GM19395 (cell line): ENCODE data around the gene NCKAP1.
"Not testable (repeated sequence)": the region's sequence is repeated elsewhere in the genome, so short reads cannot be mapped to it uniquely, and the experiment has no call there.

Source experiments
- ATAC-seq: cut with Tn5 transposase; IDR thresholded peaks from one replicate; pipeline ENCODE4 v1.9.1; 2021; ENCODE audit warnings: mild to moderate bottlenecking, moderate library complexity; ENCODE audit not compliant: unreplicated experiment

Gene NCKAP1

DNA sequence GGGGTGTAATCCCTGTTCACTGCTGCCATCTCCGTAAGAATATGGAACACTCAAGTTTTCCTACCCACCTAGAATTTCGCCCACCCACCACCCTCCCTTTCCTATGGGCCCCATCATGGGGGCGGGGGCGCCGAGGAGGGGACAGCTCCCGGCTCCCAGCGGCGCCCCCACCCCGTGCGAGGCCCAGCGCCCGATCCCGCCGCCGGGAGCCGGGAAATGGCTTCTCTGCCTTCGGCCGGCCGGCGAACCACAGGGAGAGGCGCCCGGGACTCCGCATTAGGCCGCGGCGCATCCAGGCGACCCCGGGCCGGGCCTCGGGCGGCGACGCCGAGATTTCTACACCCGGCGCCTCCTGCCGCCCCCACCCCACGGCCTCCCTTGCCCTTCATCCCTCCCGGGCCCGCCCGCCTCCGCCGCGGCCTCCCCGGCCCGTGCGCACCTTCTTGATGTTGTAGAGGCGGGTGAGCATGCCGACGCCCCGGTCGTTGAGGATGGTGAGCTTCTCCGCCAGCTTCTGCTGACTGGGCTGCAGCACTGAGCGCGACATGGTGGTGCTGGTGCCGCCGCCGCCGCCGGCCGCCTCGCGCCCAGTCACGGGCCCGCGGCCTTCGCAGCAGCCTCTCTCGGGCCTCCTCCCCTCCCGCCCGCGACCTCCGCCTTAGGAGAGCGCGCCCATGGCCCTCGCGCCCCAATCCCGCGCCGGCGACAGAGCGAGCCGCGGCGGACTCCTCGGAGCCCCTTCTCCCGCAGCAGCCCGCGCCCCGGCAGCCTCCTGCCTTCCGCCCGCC lies 510 bp downstream of the NCKAP1 start:
- ATAC-seq, result peak; percentile 44

GRCh38 chr2:183037074-183037552 lies 1.1 kb downstream of the NCKAP1 start:
- ATAC-seq, result no peak

DNA sequence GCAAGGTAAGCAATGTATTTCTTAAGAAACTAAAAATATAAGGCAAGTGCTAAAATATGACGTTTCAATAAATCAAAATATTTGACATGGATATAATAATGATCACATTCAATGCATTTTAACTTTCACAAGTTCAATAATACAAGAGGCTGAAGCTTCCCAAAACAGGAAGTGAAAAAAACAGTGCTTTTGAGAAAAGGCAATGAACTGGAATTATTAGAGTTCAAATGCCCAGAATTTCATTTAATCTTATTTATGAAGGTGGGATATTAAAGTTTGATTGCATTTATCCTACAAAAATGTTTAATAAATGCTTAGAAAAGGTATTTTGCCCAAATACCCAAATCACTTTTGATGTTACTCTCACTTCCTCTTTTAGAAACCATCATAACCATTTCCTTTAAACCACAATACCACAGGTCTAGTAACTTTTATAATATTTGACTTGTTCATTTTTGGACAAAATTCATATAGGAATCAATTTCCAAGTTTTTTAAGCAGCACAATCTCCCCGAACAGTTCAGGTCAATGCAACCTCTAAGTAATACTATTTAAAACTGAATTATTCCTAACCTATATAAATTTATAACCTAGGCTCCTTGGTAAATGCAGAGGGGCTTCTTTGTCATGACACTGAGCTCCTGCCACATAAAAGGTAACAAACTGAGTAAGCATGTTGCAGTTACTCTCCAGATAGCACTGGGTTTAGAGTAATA lies 2.1 kb downstream of the NCKAP1 start:
- peak; percentile 64 for ATAC-seq

GRCh38 chr2:183035298-183035953 lies 2.8 kb downstream of the NCKAP1 start:
- no peak for ATAC-seq

DNA sequence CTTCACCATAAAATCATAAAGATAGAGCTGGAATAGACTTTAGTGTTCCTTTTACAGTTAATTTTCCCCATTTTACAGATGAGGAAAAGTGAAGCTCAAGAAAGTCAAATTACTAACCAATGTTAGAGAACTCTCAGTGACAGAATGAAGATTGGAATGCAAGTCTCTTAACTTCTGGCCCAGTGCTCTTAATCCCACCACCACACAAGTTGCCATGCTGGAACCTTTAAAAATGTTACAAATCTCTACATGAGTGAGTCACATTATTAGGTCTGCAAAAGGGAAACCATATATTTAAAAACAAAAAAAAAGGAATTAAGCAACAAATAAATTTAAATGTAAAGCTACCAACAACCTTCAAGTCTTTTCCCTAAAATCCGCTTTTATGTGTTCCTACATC lies 3.5 kb downstream of the NCKAP1 start:
- no peak for ATAC-seq

GRCh38 chr2:183033951-183034350 lies 4.3 kb downstream of the NCKAP1 start:
- ATAC-seq, result no peak

DNA sequence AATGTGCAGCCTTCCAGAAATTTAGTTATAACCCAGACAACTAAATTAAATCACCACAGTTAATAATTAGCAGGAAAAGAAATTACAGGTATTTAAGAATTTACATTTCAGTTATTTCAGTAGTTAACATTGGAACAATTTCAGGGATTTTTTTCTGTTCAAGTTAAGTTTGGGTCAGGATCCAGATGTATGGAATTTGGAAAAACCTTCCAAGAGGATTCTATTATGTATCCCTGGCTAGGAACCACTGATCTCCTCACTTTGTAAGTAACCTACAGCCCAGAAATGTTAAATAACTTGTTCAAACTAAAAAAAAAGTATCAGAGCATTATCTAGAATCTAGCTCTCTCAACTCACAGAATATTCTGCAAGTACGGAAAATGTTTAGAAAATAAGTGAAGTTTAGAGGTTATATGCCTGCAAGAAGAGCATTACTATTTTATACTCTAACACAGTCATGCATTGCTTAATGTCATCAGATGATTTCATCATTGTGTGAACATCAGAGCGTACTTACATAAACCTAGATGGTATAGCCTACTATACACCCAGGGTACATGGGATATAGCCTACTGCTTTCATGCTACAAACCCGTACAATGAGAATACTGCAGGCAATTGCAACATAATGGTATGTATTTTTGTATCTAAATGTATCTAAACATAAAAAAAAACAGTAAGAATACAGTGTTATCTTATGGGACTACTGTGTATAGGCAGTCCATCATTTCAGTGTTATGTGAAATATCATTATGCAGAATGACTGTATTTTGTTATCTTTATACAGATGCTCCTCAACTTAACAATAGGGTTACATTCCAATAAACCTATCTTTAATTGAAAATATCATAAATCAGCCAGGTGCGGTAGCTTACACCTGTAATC lies 6.1 kb downstream of the NCKAP1 start:
- no peak for ATAC-seq

GRCh38 chr2:183029219-183029618 lies 9.0 kb downstream of the NCKAP1 start:
- ATAC-seq, result no peak

- no peak for ATAC-seq
These were observed 10.1 kb downstream of the NCKAP1 start for GRCh38 chr2:183028108-183028507.

DNA sequence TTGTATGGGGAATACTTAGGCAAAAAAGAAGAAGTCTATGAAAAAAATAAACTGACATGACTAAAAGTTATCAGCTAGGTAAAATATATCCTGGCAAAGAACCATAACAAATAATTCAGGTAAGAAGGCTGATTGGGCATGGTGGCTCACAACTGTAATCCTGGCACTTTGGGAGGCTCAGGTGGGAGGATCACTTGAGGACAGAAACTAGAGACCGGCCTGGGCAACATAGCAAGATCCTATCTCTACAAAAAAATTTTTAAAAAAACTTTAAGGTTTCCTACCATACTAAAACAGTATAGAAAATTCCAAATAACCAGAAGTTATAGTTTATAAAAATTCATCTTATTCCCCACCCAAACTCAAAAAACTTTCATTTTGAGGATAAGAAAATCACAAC lies 10.8 kb downstream of the NCKAP1 start:
- no peak for ATAC-seq

DNA sequence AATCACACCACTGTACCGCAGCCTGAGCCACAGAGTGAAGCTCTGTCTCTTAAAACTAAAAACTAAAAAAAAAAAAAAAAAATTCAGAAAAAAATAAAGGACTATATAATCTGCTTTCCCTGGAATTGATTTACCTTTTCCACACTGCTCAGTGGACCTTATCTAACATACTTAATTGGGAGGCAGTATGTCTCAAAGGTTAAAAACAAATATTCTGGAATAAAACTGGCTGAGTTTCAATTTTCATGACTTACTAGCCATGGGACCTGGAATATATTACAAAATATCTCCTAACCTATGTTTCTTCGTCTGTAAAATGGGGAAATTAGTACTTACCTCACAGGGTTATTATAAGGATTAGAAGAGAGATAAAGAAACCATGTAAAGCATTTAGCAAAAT lies 11.8 kb downstream of the NCKAP1 start:
- no peak for ATAC-seq

DNA sequence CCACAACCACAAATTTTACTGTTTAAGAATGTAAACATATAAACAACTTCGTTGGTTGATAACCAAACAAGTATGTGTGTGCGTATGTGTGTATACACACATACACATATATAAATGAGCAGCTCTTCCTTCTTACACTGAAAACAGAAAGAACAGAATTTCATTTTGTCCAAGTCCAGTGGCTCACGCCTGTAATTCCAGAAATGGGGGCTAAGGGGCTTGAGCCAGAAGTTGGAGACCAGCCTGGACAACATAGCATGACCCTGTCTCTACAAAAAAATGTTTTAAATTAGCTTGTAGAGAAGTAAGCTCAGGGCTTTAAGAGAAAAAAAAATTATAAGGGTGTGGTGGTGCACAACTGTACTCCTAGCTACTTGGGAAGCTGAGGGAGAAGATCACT lies 12.3 kb downstream of the NCKAP1 start:
- ATAC-seq, result no peak

GRCh38 chr2:183024339-183025095 lies 13.7 kb downstream of the NCKAP1 start:
- no peak for ATAC-seq

DNA sequence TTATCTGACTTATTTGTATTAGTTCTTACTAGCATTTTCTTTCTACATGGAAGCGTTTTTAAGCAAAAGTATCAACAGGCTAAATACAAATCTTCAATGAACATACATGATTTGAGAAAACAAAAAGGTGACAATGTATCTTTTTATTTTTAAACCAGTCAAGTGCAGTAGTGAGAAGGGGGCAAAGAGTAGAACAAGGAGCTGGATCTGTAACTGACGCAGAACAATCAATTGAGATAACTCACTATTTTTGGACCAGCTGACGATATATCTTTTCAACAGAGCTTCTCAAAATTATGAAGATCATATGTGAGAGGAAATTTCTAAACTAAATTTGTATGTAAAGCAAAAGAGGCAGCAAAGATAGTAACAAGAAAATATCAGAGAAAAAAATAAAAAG lies 15.5 kb downstream of the NCKAP1 start:
- no peak for ATAC-seq

DNA sequence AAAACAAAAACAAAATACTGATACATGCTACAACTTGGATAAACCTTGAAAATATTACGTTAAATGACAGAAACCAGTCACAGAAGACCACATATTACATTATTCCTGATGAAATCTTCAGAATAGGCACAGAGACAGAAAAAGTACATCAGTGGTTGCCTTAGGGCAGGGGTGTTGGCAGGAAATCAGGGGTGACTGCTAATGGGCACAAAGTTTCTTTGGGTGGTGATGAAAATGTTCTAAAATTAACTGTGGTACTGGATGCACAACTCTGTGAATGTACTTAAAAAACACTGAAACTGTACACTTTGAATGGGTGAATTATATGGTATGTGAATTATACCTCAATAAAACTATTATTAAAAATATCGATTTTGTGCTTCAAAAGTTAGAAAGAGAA lies 16.6 kb downstream of the NCKAP1 start:
- ATAC-seq, result no peak

DNA sequence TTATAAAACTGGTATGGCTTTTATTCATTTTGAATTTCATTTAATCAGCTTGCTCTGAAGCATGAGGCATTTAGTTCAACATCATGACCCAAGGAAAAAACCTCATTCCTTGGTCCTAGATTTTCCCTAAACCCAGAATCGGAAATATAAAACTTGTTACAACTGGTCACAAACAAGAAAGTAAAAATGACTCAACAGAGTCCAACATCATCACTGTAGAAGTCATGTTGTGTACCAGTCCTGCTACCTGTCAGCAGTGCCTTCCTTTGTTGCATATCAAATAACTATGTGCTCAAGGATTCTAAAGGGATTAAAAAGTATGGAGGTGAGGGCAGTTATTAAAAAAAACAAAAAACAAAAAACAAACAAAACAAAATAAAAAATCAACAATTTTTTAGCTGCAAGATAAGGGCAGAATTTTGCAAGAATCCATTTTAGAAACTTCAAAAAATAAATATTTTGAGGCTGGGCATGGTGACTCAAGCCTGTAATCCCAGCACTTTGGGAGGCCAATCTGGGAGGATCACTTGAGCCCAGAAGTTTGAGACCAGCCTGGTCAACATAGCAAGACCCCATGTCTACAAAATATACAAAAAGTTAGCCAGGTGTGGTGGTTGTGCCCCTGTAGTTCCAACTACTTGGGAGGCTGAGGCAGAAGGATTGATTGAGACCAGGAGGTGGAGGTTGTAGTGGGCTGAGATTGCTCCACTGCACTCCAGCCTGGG lies 18.4 kb downstream of the NCKAP1 start:
- ATAC-seq, result no peak

GRCh38 chr2:183017845-183018244 lies 20.4 kb downstream of the NCKAP1 start:
- not testable (repeated sequence) for ATAC-seq

DNA sequence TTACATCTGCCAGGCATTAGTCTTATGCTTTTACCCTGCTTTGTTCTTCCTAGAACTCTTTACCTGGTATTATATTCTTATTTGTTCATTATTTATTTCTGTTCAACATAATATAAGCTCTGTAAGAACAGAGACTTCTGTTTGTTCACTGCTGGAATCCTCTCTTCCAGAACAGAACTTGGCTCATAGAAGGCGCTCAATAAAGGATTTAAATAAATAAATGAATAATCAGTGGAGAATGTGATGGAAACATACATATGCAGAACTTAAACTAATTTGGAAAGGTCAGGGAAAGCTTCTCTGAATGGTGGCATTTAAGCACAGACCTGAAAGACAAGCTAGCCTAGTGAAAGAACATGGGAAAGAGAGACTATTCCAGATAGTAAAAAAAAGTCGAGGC lies 24.3 kb downstream of the NCKAP1 start:
- no peak for ATAC-seq

- no peak for ATAC-seq
These were observed 26.5 kb downstream of the NCKAP1 start for GRCh38 chr2:183011743-183012142.
